Measurements from ENCODE around the gene OPA1.

DNA sequence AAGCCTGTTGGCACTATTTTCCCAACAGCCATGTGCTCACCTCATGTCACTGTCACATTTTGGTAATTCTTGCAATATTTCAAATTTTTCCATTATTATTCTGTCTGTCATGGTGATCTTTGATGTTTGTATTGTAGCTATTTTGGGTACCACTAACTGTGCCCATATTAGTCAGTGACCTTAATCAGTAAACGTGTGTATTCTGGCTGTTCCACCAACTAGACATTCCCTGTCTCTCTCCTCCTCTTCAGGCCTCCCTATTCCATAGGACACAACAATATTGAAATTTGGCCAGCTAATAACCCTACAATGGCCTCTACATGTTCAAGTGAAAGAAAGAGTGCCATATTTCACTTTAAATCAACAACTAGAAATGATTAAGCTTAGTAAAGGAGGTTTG lies 88.6 kb downstream of the OPA1 start:
- TF ChIP-seq, protein P1, sequence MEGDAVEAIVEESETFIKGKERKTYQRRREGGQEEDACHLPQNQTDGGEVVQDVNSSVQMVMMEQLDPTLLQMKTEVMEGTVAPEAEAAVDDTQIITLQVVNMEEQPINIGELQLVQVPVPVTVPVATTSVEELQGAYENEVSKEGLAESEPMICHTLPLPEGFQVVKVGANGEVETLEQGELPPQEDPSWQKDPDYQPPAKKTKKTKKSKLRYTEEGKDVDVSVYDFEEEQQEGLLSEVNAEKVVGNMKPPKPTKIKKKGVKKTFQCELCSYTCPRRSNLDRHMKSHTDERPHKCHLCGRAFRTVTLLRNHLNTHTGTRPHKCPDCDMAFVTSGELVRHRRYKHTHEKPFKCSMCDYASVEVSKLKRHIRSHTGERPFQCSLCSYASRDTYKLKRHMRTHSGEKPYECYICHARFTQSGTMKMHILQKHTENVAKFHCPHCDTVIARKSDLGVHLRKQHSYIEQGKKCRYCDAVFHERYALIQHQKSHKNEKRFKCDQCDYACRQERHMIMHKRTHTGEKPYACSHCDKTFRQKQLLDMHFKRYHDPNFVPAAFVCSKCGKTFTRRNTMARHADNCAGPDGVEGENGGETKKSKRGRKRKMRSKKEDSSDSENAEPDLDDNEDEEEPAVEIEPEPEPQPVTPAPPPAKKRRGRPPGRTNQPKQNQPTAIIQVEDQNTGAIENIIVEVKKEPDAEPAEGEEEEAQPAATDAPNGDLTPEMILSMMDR (IDR thresholded peaks at IDR 0.05) = no peak
- TF ChIP-seq POLR2A (IDR thresholded peaks at IDR 0.05) = no peak
